IMR-90 (cell line): ENCODE results near the gene GIT2. TPM values are rescaled to one million over a fixed set of nuclear protein-coding genes. Genes with fewer than 3 reads are reported as not detected.
"Not testable (repeated sequence)": the region's sequence is repeated elsewhere in the genome, so short reads cannot be mapped to it uniquely, and the experiment has no call there.

Source experiments
- ATAC-seq: fragments of 200-7000 bp; cut with Tn5 transposase; 2 replicates; pipeline ENCODE4 v1.9.1; 2020; ENCODE audit warnings: low read depth, mild to moderate bottlenecking, moderate library complexity
- BruUV-seq: library from RNA; stranded (reverse); fragments of 400-500 nt; replicated peaks from 2 replicates; lab custom pipeline; 2021; lab: Mats Ljungman, UMichigan
- CTCF ChIA-PET: fragments of 300-600 bp; formaldehyde crosslinking; extraction: SDS; loops from one replicate; lab custom pipeline; 2021; ENCODE audit warnings: antibody characterized with exemption; lab: Yijun Ruan, JAX
- POLR2A ChIA-PET: fragments of 300-600 bp; sonication (Branson Sonifier 250); formaldehyde crosslinking; loops from one replicate; lab custom pipeline; 2022; ENCODE audit warnings: antibody characterized with exemption; ENCODE audit not compliant: unreplicated experiment; lab: Charles Lee
- DNase-seq: peaks from one replicate; pipeline ENCODE4 v3.0.0; 2013
- H2AFZ ChIP-seq: replicated peaks from 2 replicates; pipeline ENCODE3; 2013; ENCODE audit warnings: low read length, mild to moderate bottlenecking; ENCODE audit not compliant: poor library complexity
- H2AK5ac ChIP-seq: 2 replicates; pipeline ENCODE4 v1.6.1; 2013; ENCODE audit warnings: low read depth, low read length, inconsistent platforms
- H2AK9ac ChIP-seq: replicated peaks from 2 replicates; pipeline ENCODE3; 2013; ENCODE audit warnings: mild to moderate bottlenecking, low read depth, low read length, moderate library complexity; ENCODE audit not compliant: poor library complexity
- H2BK120ac ChIP-seq: 2 replicates; pipeline ENCODE4 v1.6.1; 2013; ENCODE audit warnings: low read depth, low read length, inconsistent platforms
- H2BK15ac ChIP-seq: 3 replicates; pipeline ENCODE4 v1.6.1; 2013; ENCODE audit warnings: low read depth, low read length, inconsistent platforms
- H2BK20ac ChIP-seq: 2 replicates; pipeline ENCODE4 v1.6.1; 2013; ENCODE audit warnings: low read depth, mild to moderate bottlenecking, inconsistent platforms, low read length, moderate library complexity
- H2BK5ac ChIP-seq: 2 replicates; pipeline ENCODE4 v1.6.1; 2013; ENCODE audit warnings: mild to moderate bottlenecking, low read depth, low read length, inconsistent platforms; ENCODE audit not compliant: poor library complexity, severe bottlenecking
- H3K14ac ChIP-seq: replicated peaks from 2 replicates; pipeline ENCODE4 v1.6.1; 2013; ENCODE audit warnings: low read depth, low read length, inconsistent platforms
- H3K18ac ChIP-seq: 2 replicates; pipeline ENCODE4 v1.6.1; 2013; ENCODE audit warnings: low read depth, low read length, control low read depth
- H3K23ac ChIP-seq: 2 replicates; pipeline ENCODE4 v1.6.1; 2013; ENCODE audit warnings: low read depth, low read length, inconsistent platforms
- H3K27ac ChIP-seq: 2 replicates; pipeline ENCODE4 v1.5.1; 2013; ENCODE audit warnings: mild to moderate bottlenecking, control low read depth, low read length; ENCODE audit not compliant: insufficient read depth
- H3K27me3 ChIP-seq: 2 replicates; pipeline ENCODE4 v1.6.1; 2013; ENCODE audit warnings: low read length; ENCODE audit not compliant: control insufficient read depth, insufficient read depth
- H3K36me3 ChIP-seq: 2 replicates; pipeline ENCODE4 v1.6.1; 2013; ENCODE audit warnings: low read length, mixed read lengths; ENCODE audit not compliant: control insufficient read depth, insufficient read depth
- H3K4ac ChIP-seq: 2 replicates; pipeline ENCODE4 v1.6.1; 2013; ENCODE audit warnings: low read depth, low read length, inconsistent platforms
- H3K4me1 ChIP-seq: 2 replicates; pipeline ENCODE4 v1.6.1; 2013; ENCODE audit warnings: low read length, mixed read lengths; ENCODE audit not compliant: control insufficient read depth, insufficient read depth
- H3K4me2 ChIP-seq: 2 replicates; pipeline ENCODE4 v1.6.1; 2013; ENCODE audit warnings: low read depth, mild to moderate bottlenecking, control low read depth, low read length, moderate library complexity
- H3K4me3 ChIP-seq: 2 replicates; pipeline ENCODE4 v1.5.1; 2013; ENCODE audit warnings: low read depth, mild to moderate bottlenecking, control low read depth, low read length, moderate library complexity; ENCODE audit not compliant: insufficient read depth
- H3K56ac ChIP-seq: 2 replicates; pipeline ENCODE4 v1.6.1; 2013; ENCODE audit warnings: low read length, inconsistent platforms; ENCODE audit not compliant: insufficient read depth; ENCODE audit errors: extremely low read depth
- H3K79me1 ChIP-seq, 2 experiments: 2 replicates each; pipeline ENCODE4 v1.6.1; 2013; ENCODE audit warnings: low read length in 2 of 2, inconsistent platforms in 1 of 2, low read depth in 1 of 2
- H3K9ac ChIP-seq: 2 replicates; pipeline ENCODE4 v1.6.1; 2013; ENCODE audit warnings: low read depth, low read length, control low read depth
- H3K9me1 ChIP-seq: 2 replicates; pipeline ENCODE4 v1.6.1; 2013; ENCODE audit warnings: low read length, inconsistent platforms; ENCODE audit not compliant: insufficient read depth
- H3K9me3 ChIP-seq: 2 replicates; pipeline ENCODE4 v1.6.1; 2013; ENCODE audit warnings: low read length; ENCODE audit not compliant: control insufficient read depth, insufficient read depth
- H4K20me1 ChIP-seq: 2 replicates; pipeline ENCODE4 v1.6.1; 2013; ENCODE audit warnings: low read length, inconsistent platforms; ENCODE audit not compliant: insufficient read depth
- H4K5ac ChIP-seq: 2 replicates; pipeline ENCODE4 v1.6.1; 2013; ENCODE audit warnings: mild to moderate bottlenecking, low read depth, low read length, control low read depth
- H4K8ac ChIP-seq, 2 experiments: 2 replicates each; pipeline ENCODE4 v1.6.1; 2013; ENCODE audit warnings: low read depth in 2 of 2, low read length in 2 of 2, control low read depth in 1 of 2, inconsistent platforms in 1 of 2
- H4K91ac ChIP-seq: 2 replicates; pipeline ENCODE4 v1.6.1; 2013; ENCODE audit warnings: low read depth, low read length, inconsistent platforms; ENCODE audit not compliant: insufficient read depth
- WGBS, 2 experiments: methylation state at CpG; one replicate each; pipeline versions ENCODE4 v1.1.5 to v1.1.7; 2013; ENCODE audit warnings: missing lambda C conversion rate in 2 of 2; ENCODE audit not compliant: insufficient read length in 1 of 2; ENCODE audit errors: extremely low coverage in 2 of 2; 5-methylcytosine and 5-hydroxymethylcytosine counted together
- dilution Hi-C: fragments of 300-500 bp; cut with HindIII; formaldehyde crosslinking; loops from one replicate; pipeline ENCODE4 v1.14.3; 2018; ENCODE audit warnings: low sequenced_read_pairs; ENCODE audit not compliant: unreplicated experiment
- in situ Hi-C: fragments of 300-500 bp; cut with MboI; formaldehyde crosslinking; loops from 3 replicates; pipeline ENCODE4 v1.14.3; 2019; ENCODE audit warnings: low sequenced_read_pairs, inconsistent platforms, mixed read lengths
- intact Hi-C: fragments of 100-400 bp; cut with micrococcal nuclease; formaldehyde crosslinking; loops from 2 replicates; pipeline ENCODE4 v1.10.0; 2022
- polyA plus RNA-seq, 3 experiments: library from polyadenylated mRNA; depleted of rRNA; stranded (reverse); fragments of >200 nt; gene quantifications; 2 replicates each; pipeline ENCODE4 v1.2.3, GENCODE V29; 2012; ENCODE audit warnings: low replicate concordance in 1 of 3
- total RNA-seq: library from RNA; depleted of rRNA; stranded (reverse); fragments of >200 nt; gene quantifications from 2 replicates; pipeline ENCODE4 v1.2.3, GENCODE V29; 2012

Gene GIT2
- total and polyA plus RNA-seq, 2 of the 4 experiments (the other 2 are of a cell fraction): 48.0 to 71.9 TPM

GRCh38 chr12:109929326-109929725 is 66.8 kb downstream of the GIT2 start:
- H2AK9ac ChIP-seq, intact Hi-C loops, H2AK5ac ChIP-seq, H3K9ac ChIP-seq, H3K23ac ChIP-seq, H3K4ac ChIP-seq, H3K27me3 ChIP-seq, H2BK20ac ChIP-seq, ATAC-seq, H3K18ac ChIP-seq, dilution Hi-C loops, H2BK15ac ChIP-seq, H2AFZ ChIP-seq, H3K9me1 ChIP-seq, H2BK120ac ChIP-seq, H4K91ac ChIP-seq, H4K20me1 ChIP-seq, H3K4me3 ChIP-seq, CTCF ChIA-PET, POLR2A ChIA-PET, H2BK5ac ChIP-seq, H4K8ac ChIP-seq, H3K56ac ChIP-seq, in situ Hi-C loops, DNase-seq, BruUV-seq, H3K27ac ChIP-seq, H3K79me1 ChIP-seq, H3K4me1 ChIP-seq, H3K9me3 ChIP-seq, H4K5ac ChIP-seq, H3K14ac ChIP-seq, H3K4me2 ChIP-seq: not testable (repeated sequence)
- peaks cover 37% of the 10 kb centered on the region for H3K36me3 ChIP-seq
- no CpG with 5 or more reads among the region's 14 CpGs for WGBS, 2 experiments
